ENCODE data around the gene EFNB2.

The EFNB2 gene

GRCh38 chr13:106494506-106494905 is 41.0 kb downstream of the EFNB2 start:
- no peak overlapping the region for H3K4me3 ChIP-seq (ENCODE audit: low read length)
- H3K27ac ChIP-seq (ENCODE audit: low read length): no peak overlapping the region
- no peaks in the 10 kb centered on the region for H3K27me3 ChIP-seq (ENCODE audit: control insufficient read depth, insufficient read depth, low read length)
- peaks cover 30% of the 10 kb centered on the region for H3K4me1 ChIP-seq (ENCODE audit: control insufficient read depth, low read depth, low read length)
- H3K9me3 ChIP-seq (ENCODE audit: control insufficient read depth, low read depth, low read length): no peaks in the 10 kb centered on the region
- peaks cover 30% of the 10 kb centered on the region for H3K36me3 ChIP-seq (ENCODE audit: control insufficient read depth, low read depth, low read length)
- H3K9ac ChIP-seq (ENCODE audit: low read length): no peak overlapping the region

- Histone ChIP-seq H3K4me3 (ENCODE audit: low read length) (no peak overlapping the region), H3K36me3 (ENCODE audit: control insufficient read depth, low read depth, low read length) (peaks cover 30% of the 10 kb centered on the region), H3K27ac (ENCODE audit: low read length) (no peak overlapping the region)
These were observed 41.8 kb downstream of the EFNB2 start for GRCh38 chr13:106493533-106494220.

GRCh38 chr13:106492588-106493475 is 42.6 kb downstream of the EFNB2 start:
- H3K9ac ChIP-seq (ENCODE audit: low read length): no peak overlapping the region
- peaks cover 30% of the 10 kb centered on the region for H3K36me3 ChIP-seq (ENCODE audit: control insufficient read depth, low read depth, low read length)
- peaks cover 14% of the 10 kb centered on the region for H3K4me1 ChIP-seq (ENCODE audit: control insufficient read depth, low read depth, low read length)
- H3K9me3 ChIP-seq (ENCODE audit: control insufficient read depth, low read depth, low read length): no peaks in the 10 kb centered on the region
- no peaks in the 10 kb centered on the region for H3K27me3 ChIP-seq (ENCODE audit: control insufficient read depth, insufficient read depth, low read length)
- H3K4me3 ChIP-seq (ENCODE audit: low read length): no peak overlapping the region
- no peak overlapping the region for H3K27ac ChIP-seq (ENCODE audit: low read length)

More at GRCh38 chr13:106493533-106494220, 41.8 kb downstream of the EFNB2 start:
- no peak overlapping the region for H3K9ac ChIP-seq (ENCODE audit: low read length)
- no peaks in the 10 kb centered on the region for H3K9me3 ChIP-seq (ENCODE audit: control insufficient read depth, low read depth, low read length)
- H3K27me3 ChIP-seq (ENCODE audit: control insufficient read depth, insufficient read depth, low read length): no peaks in the 10 kb centered on the region
- peaks cover 23% of the 10 kb centered on the region for H3K4me1 ChIP-seq (ENCODE audit: control insufficient read depth, low read depth, low read length)

- Histone ChIP-seq H3K36me3 (ENCODE audit: control insufficient read depth, low read depth, low read length) (peaks cover 30% of the 10 kb centered on the region), H3K27me3 (ENCODE audit: control insufficient read depth, insufficient read depth, low read length) (no peaks in the 10 kb centered on the region), H3K27ac (ENCODE audit: low read length) (no peak overlapping the region), H3K9me3 (ENCODE audit: control insufficient read depth, low read depth, low read length) (no peaks in the 10 kb centered on the region), H3K9ac (ENCODE audit: low read length) (no peak overlapping the region), H3K4me1 (ENCODE audit: control insufficient read depth, low read depth, low read length) (peaks cover 12% of the 10 kb centered on the region), H3K4me3 (ENCODE audit: low read length) (no peak overlapping the region)
These were observed 43.4 kb downstream of the EFNB2 start for GRCh38 chr13:106491928-106492587.

- Histone ChIP-seq H3K9ac (ENCODE audit: low read length) (no peak overlapping the region), H3K9me3 (ENCODE audit: control insufficient read depth, low read depth, low read length) (no peaks in the 10 kb centered on the region), H3K4me1 (ENCODE audit: control insufficient read depth, low read depth, low read length) (peaks cover 6% of the 10 kb centered on the region), H3K4me3 (ENCODE audit: low read length) (no peak overlapping the region), H3K27me3 (ENCODE audit: control insufficient read depth, insufficient read depth, low read length) (no peaks in the 10 kb centered on the region), H3K36me3 (ENCODE audit: control insufficient read depth, low read depth, low read length) (peaks cover 30% of the 10 kb centered on the region), H3K27ac (ENCODE audit: low read length) (no peak overlapping the region)
These were observed 44.0 kb downstream of the EFNB2 start for GRCh38 chr13:106491463-106491862.

GRCh38 chr13:106490569-106491321 is 44.7 kb downstream of the EFNB2 start:
- no peaks in the 10 kb centered on the region for H3K4me1 ChIP-seq (ENCODE audit: control insufficient read depth, low read depth, low read length)
- no peak overlapping the region for H3K27ac ChIP-seq (ENCODE audit: low read length)
- no peaks in the 10 kb centered on the region for H3K27me3 ChIP-seq (ENCODE audit: control insufficient read depth, insufficient read depth, low read length)
- H3K9ac ChIP-seq (ENCODE audit: low read length): no peak overlapping the region
- no peaks in the 10 kb centered on the region for H3K9me3 ChIP-seq (ENCODE audit: control insufficient read depth, low read depth, low read length)
- peaks cover 30% of the 10 kb centered on the region for H3K36me3 ChIP-seq (ENCODE audit: control insufficient read depth, low read depth, low read length)
- H3K4me3 ChIP-seq (ENCODE audit: low read length): no peak overlapping the region

- H3K4me3 ChIP-seq (ENCODE audit: low read length): no peak overlapping the region
- no peaks in the 10 kb centered on the region for H3K9me3 ChIP-seq (ENCODE audit: control insufficient read depth, low read depth, low read length)
- H3K27ac ChIP-seq (ENCODE audit: low read length): no peak overlapping the region
- peaks cover 30% of the 10 kb centered on the region for H3K36me3 ChIP-seq (ENCODE audit: control insufficient read depth, low read depth, low read length)
- no peaks in the 10 kb centered on the region for H3K27me3 ChIP-seq (ENCODE audit: control insufficient read depth, insufficient read depth, low read length)
- no peak overlapping the region for H3K9ac ChIP-seq (ENCODE audit: low read length)
- peaks cover 2% of the 10 kb centered on the region for H3K4me1 ChIP-seq (ENCODE audit: control insufficient read depth, low read depth, low read length)
These were observed 45.5 kb downstream of the EFNB2 start for GRCh38 chr13:106489849-106490568.

GRCh38 chr13:106488686-106489085 is 46.8 kb downstream of the EFNB2 start:
- Histone ChIP-seq H3K27me3 (ENCODE audit: control insufficient read depth, insufficient read depth, low read length) (no peaks in the 10 kb centered on the region), H3K36me3 (ENCODE audit: control insufficient read depth, low read depth, low read length) (peaks cover 17% of the 10 kb centered on the region), H3K4me1 (ENCODE audit: control insufficient read depth, low read depth, low read length) (peaks cover 5% of the 10 kb centered on the region), H3K9ac (ENCODE audit: low read length) (no peak overlapping the region), H3K4me3 (ENCODE audit: low read length) (no peak overlapping the region), H3K27ac (ENCODE audit: low read length) (no peak overlapping the region), H3K9me3 (ENCODE audit: control insufficient read depth, low read depth, low read length) (no peaks in the 10 kb centered on the region)

GRCh38 chr13:106488076-106488475 is 47.4 kb downstream of the EFNB2 start:
- peaks cover 5% of the 10 kb centered on the region for H3K4me1 ChIP-seq (ENCODE audit: control insufficient read depth, low read depth, low read length)
- H3K4me3 ChIP-seq (ENCODE audit: low read length): no peak overlapping the region
- peaks cover 14% of the 10 kb centered on the region for H3K36me3 ChIP-seq (ENCODE audit: control insufficient read depth, low read depth, low read length)
- no peak overlapping the region for H3K9ac ChIP-seq (ENCODE audit: low read length)
- no peak overlapping the region for H3K27ac ChIP-seq (ENCODE audit: low read length)
- no peaks in the 10 kb centered on the region for H3K9me3 ChIP-seq (ENCODE audit: control insufficient read depth, low read depth, low read length)
- H3K27me3 ChIP-seq (ENCODE audit: control insufficient read depth, insufficient read depth, low read length): no peaks in the 10 kb centered on the region

- Histone ChIP-seq H3K27ac (ENCODE audit: low read length) (no peak overlapping the region), H3K4me1 (ENCODE audit: control insufficient read depth, low read depth, low read length) (peaks cover 5% of the 10 kb centered on the region), H3K9ac (ENCODE audit: low read length) (no peak overlapping the region), H3K4me3 (ENCODE audit: low read length) (no peak overlapping the region), H3K36me3 (ENCODE audit: control insufficient read depth, low read depth, low read length) (peaks cover 5% of the 10 kb centered on the region), H3K9me3 (ENCODE audit: control insufficient read depth, low read depth, low read length) (no peaks in the 10 kb centered on the region), H3K27me3 (ENCODE audit: control insufficient read depth, insufficient read depth, low read length) (no peaks in the 10 kb centered on the region)
These were observed 48.3 kb downstream of the EFNB2 start for GRCh38 chr13:106487129-106487528.

All from iPS-18a (cell line).